Hindlimb muscle (tissue), 1 donor: Measurements from ENCODE around the gene PRM1. TPM values are rescaled to one million over a fixed set of nuclear protein-coding genes. Genes with fewer than 3 reads are reported as not detected.

Source experiments
- DNase-seq: peaks from one replicate; pipeline ENCODE4 v3.0.0-alpha.2; 2013
- polyA plus RNA-seq: library from polyadenylated mRNA; unstranded; fragments of 120-200 nt; gene quantifications from one replicate; pipeline ENCODE4 v1.2.1, GENCODE V29; 2013; ENCODE audit not compliant: insufficient read length

Gene PRM1
- polyA plus RNA-seq, 1 donor = not detected

- DNase-seq = no peak
Measured at GRCh38 chr16:11233727-11234376, 47.3 kb downstream of the PRM1 start.

DNA sequence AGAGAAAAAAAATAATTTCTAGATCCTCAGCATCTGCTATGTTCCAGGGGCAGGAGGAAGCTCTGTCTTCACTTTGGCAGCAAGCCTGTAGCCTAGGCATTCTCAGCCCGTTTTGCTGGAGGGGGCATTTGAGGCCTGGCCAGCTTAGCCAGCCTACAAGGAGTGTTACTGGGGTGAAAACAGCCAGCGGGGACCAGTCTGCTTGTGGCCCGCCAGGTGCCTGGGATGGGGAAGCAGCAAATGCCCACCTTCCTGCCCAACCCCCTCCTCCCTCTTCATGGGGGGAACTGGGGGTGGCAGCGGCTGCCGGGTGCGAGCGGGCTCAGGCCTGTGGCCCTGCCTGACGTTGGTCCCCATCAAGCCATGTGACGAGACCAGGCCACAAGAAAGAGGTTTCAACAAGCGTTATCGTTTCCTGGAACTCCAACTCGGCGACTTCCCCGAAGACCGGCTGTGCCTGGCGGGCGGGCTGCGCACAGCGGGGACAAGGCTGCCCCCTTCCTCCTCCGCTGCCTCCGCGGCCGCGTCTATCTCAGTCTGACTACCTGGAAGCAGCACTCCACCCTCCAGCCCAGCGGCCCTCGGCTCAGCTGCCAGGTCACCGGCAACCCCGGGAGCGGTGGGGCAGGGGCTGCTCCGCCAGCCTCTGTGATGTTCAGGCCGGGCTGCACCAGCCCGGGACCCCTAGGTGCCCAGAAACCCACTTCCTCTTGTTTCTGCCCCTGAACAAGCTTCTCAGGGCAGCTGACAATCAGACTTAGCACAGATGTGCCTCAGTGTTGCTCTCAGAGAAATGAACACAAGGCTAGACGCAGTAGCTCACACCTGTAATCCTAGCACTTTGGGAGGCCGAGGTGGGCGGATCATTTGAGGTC lies 48.0 kb downstream of the PRM1 start:
- no peak for DNase-seq

GRCh38 chr16:11232302-11232851 lies 48.8 kb downstream of the PRM1 start:
- no peak for DNase-seq

GRCh38 chr16:11231367-11231970 lies 49.7 kb downstream of the PRM1 start:
- DNase-seq = no peak

Other genes starting within 250 kb of the PRM1 start
- 2.9 TPM for gene SOCS1, start 25.1 kb downstream of the PRM1 start, polyA plus RNA-seq
- not detected for gene TNP2, start 12.0 kb downstream of the PRM1 start, polyA plus RNA-seq
- not detected for gene PRM3, start 7.7 kb downstream of the PRM1 start, polyA plus RNA-seq
- gene PRM2, start 4.8 kb downstream of the PRM1 start, polyA plus RNA-seq = not detected
- gene RMI2, start 64.1 kb upstream of the PRM1 start, polyA plus RNA-seq = 6.8 TPM